ENCODE data around the gene C10orf143. TPM values are rescaled to one million over a fixed set of nuclear protein-coding genes. Genes with fewer than 3 reads are reported as not detected.

Gene C10orf143
- total and polyA plus RNA-seq, 2 of the 4 experiments (the other 2 are of a cell fraction): 0.36 to 0.60 TPM

GRCh38 chr10:130029209-130029608, 81.4 kb downstream of the C10orf143 start:
- no peak for DNase-seq
- no peak for TF ChIP-seq NFE2L2 (IDR thresholded peaks at IDR 0.05; ENCODE audit: low read depth, low read length)
- TF ChIP-seq CHD1 (IDR thresholded peaks at IDR 0.05; ENCODE audit: low read depth, low read length): no peak
- no peak for TF ChIP-seq BHLHE40 (IDR thresholded peaks at IDR 0.05; ENCODE audit: low read depth, low read length)
- no peak for TF ChIP-seq MXI1 (IDR thresholded peaks at IDR 0.05; ENCODE audit: borderline replicate concordance, low read depth, low read length)
- TF ChIP-seq CEBPB (IDR thresholded peaks at IDR 0.05; ENCODE audit: low read depth, low read length): no peak
- TF ChIP-seq MAFK (IDR thresholded peaks at IDR 0.05; ENCODE audit: low read depth, low read length): no peak
- no peak for TF ChIP-seq RAD21 (IDR thresholded peaks at IDR 0.05; ENCODE audit: low read length)
- no peak for TF ChIP-seq RFX5 (IDR thresholded peaks at IDR 0.05; ENCODE audit: low read depth, low read length)
- no peak for TF ChIP-seq RCOR1 (IDR thresholded peaks at IDR 0.05; ENCODE audit: insufficient replicate concordance, low read length)
- TF ChIP-seq MAZ (IDR thresholded peaks at IDR 0.05; ENCODE audit: borderline replicate concordance, low read depth, low read length): no peak
- no peak for TF ChIP-seq SMC3 (IDR thresholded peaks at IDR 0.05; ENCODE audit: low read depth, low read length)
- no peak for TF ChIP-seq CTCF (conservative IDR thresholded peaks at IDR 0.05; ENCODE audit: low read depth, low read length)
- no peak for TF ChIP-seq USF2 (IDR thresholded peaks at IDR 0.05; ENCODE audit: low read depth, low read length)
- H3K4ac ChIP-seq (ENCODE audit: low read depth, low read length): no peak overlapping the region
- H3K27ac ChIP-seq (ENCODE audit: insufficient read depth, low read length): no peak overlapping the region
- no peak overlapping the region for H4K8ac ChIP-seq (ENCODE audit: low read depth in 2 of 2, low read length in 2 of 2)
- H2BK20ac ChIP-seq (ENCODE audit: low read depth, low read length): no peak overlapping the region
- no peak overlapping the region for H3K18ac ChIP-seq (ENCODE audit: low read depth, low read length)
- H2BK15ac ChIP-seq (ENCODE audit: low read depth, low read length): no peak overlapping the region
- H2BK5ac ChIP-seq (ENCODE audit: low read depth, low read length, poor library complexity, severe bottlenecking): no peak overlapping the region
- H3K14ac ChIP-seq (replicated peaks; ENCODE audit: low read depth, low read length): no peak overlapping the region
- no peak overlapping the region for H3K9ac ChIP-seq (ENCODE audit: low read depth, low read length)
- H2AK9ac ChIP-seq (replicated peaks; ENCODE audit: low read depth, low read length, poor library complexity): no peak overlapping the region
- ChIA-PET POLR2A (ENCODE audit: unreplicated experiment) (no interaction called here), CTCF (no interaction called here)
- H3K23ac ChIP-seq (ENCODE audit: low read depth, low read length): no peak overlapping the region
- BruUV-seq (replicated peaks): no TSS peak
- no peak overlapping the region for H3K4me3 ChIP-seq (ENCODE audit: insufficient read depth, low read depth, low read length)
- H2AK5ac ChIP-seq (ENCODE audit: low read depth, low read length): no peak overlapping the region
- intact Hi-C loops (cut with micrococcal nuclease) (no loop called here), dilution Hi-C loops (cut with HindIII; ENCODE audit: low sequenced_read_pairs, unreplicated experiment) (no loop called here), in situ Hi-C loops (cut with MboI; ENCODE audit: low sequenced_read_pairs) (no loop called here)
- no peak overlapping the region for H4K91ac ChIP-seq (ENCODE audit: insufficient read depth, low read depth, low read length)
- no peak overlapping the region for H3K56ac ChIP-seq (ENCODE audit: extremely low read depth, insufficient read depth, low read length)
- no peaks in the 10 kb centered on the region for H3K36me3 ChIP-seq (ENCODE audit: control insufficient read depth, insufficient read depth, low read length)
- no peak overlapping the region for H4K5ac ChIP-seq (ENCODE audit: low read depth, low read length)
- no peaks in the 10 kb centered on the region for H3K27me3 ChIP-seq (ENCODE audit: control insufficient read depth, insufficient read depth, low read length)
- no peak overlapping the region for H2BK120ac ChIP-seq (ENCODE audit: low read depth, low read length)
- no CpG with 5 or more reads among the region's 4 CpGs for WGBS, 2 experiments (ENCODE audit: extremely low coverage in 2 of 2, insufficient read length in 1 of 2)
- no peaks in the 10 kb centered on the region for H3K79me1 ChIP-seq (ENCODE audit: low read depth in 1 of 2, low read length in 2 of 2)
- H4K20me1 ChIP-seq (ENCODE audit: insufficient read depth, low read length): no peaks in the 10 kb centered on the region
- no peaks in the 10 kb centered on the region for H3K4me1 ChIP-seq (ENCODE audit: control insufficient read depth, insufficient read depth, low read length)
- H2AFZ ChIP-seq (replicated peaks; ENCODE audit: low read length, poor library complexity): no peak overlapping the region
- no peaks in the 10 kb centered on the region for H3K9me3 ChIP-seq (ENCODE audit: control insufficient read depth, insufficient read depth, low read length)
- no peaks in the 10 kb centered on the region for H3K9me1 ChIP-seq (ENCODE audit: insufficient read depth, low read length)
- H3K4me2 ChIP-seq (ENCODE audit: low read depth, low read length): no peak overlapping the region
- no peak for ATAC-seq (ENCODE audit: low read depth)
